RWPE2 (cell line): Measurements from ENCODE around the gene CNNM2.

Experiments used
- ATAC-seq: fragments of 200-7000 bp; cut with Tn5 transposase; 3 replicates; pipeline ENCODE4 v1.9.1; 2021; ENCODE audit warnings: low read depth
- DNase-seq: peaks from one replicate; pipeline ENCODE4 v3.0.0-alpha.2; 2020; ENCODE audit warnings: low spot score
- H3K27ac ChIP-seq: fragments of 450-650 bp; 2 replicates; pipeline ENCODE4 v1.5.1; 2017; ENCODE audit warnings: mild to moderate bottlenecking; ENCODE audit not compliant: poor library complexity, severe bottlenecking
- H3K27me3 ChIP-seq: fragments of 250-450 bp; sonication (Bioruptor Pico); 2 replicates; pipeline ENCODE4 v1.5.1; 2021; ENCODE audit warnings: mild to moderate bottlenecking, moderate library complexity; ENCODE audit not compliant: insufficient read depth, poor library complexity, severe bottlenecking
- H3K36me3 ChIP-seq: fragments of 250-450 bp; sonication (Bioruptor Pico); 2 replicates; pipeline ENCODE4 v1.5.1; 2020; ENCODE audit warnings: low read depth, mild to moderate bottlenecking, moderate library complexity
- H3K4me1 ChIP-seq: fragments of 250-450 bp; sonication (Bioruptor Pico); 2 replicates; pipeline ENCODE4 v1.5.1; 2021; ENCODE audit warnings: mild to moderate bottlenecking, moderate library complexity; ENCODE audit not compliant: insufficient read depth, poor library complexity, severe bottlenecking
- H3K4me3 ChIP-seq: fragments of 250-450 bp; sonication (Bioruptor Pico); 2 replicates; pipeline ENCODE4 v1.5.1; 2021; ENCODE audit warnings: mild to moderate bottlenecking, moderate library complexity; ENCODE audit not compliant: severe bottlenecking
- H3K9me3 ChIP-seq: fragments of 250-450 bp; sonication (Bioruptor Pico); 2 replicates; pipeline ENCODE4 v1.5.1; 2021; ENCODE audit warnings: mild to moderate bottlenecking, moderate library complexity; ENCODE audit not compliant: severe bottlenecking
- CTCF ChIP-seq: fragments of 450-650 bp; IDR thresholded peaks from one replicate; pipeline ENCODE4 v1.5.1; 2017; ENCODE audit warnings: mild to moderate bottlenecking, moderate library complexity; ENCODE audit not compliant: poor library complexity, severe bottlenecking

Gene CNNM2

DNA sequence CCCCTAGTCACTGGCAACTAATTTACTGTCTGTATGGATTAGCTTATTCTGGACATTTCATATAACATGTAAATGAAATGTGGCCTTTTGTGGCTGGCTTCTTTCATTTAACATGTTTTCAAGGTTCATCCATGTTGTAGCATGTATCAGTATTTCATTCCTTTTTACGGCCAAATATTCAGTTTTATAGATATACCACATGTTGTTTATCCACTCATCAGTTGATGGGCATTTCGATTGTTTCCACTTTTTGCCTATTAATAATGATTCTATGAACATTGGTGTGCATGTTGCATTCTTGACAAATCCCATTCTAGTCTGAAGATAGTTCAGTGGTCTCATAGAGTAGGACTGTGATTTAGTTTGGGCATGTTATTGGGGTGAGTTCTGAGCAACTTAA lies 12.6 kb downstream of the CNNM2 start:
- ATAC-seq, result no peak
- Histone ChIP-seq H3K27me3 (no peaks in the 10 kb centered on the region), H3K4me3 (no peak overlapping the region), H3K36me3 (no peaks in the 10 kb centered on the region; the same call in 1 of the 2 replicates), H3K4me1 (no peaks in the 10 kb centered on the region), H3K27ac (no peak overlapping the region), H3K9me3 (no peaks in the 10 kb centered on the region)
- TF ChIP-seq CTCF, result no peak
- no peak for DNase-seq

- no peaks in the 10 kb centered on the region for H3K4me1 ChIP-seq
- H3K36me3 ChIP-seq, result no peaks in the 10 kb centered on the region; the same call in 1 of the 2 replicates
- no peaks in the 10 kb centered on the region for H3K9me3 ChIP-seq
- no peak overlapping the region for H3K27ac ChIP-seq
- DNase-seq (no peak), ATAC-seq (no peak)
- no peak for TF ChIP-seq CTCF
- H3K4me3 ChIP-seq, result no peak overlapping the region
- H3K27me3 ChIP-seq, result no peaks in the 10 kb centered on the region
These were observed 13.5 kb downstream of the CNNM2 start for GRCh38 chr10:102931643-102932042.

DNA sequence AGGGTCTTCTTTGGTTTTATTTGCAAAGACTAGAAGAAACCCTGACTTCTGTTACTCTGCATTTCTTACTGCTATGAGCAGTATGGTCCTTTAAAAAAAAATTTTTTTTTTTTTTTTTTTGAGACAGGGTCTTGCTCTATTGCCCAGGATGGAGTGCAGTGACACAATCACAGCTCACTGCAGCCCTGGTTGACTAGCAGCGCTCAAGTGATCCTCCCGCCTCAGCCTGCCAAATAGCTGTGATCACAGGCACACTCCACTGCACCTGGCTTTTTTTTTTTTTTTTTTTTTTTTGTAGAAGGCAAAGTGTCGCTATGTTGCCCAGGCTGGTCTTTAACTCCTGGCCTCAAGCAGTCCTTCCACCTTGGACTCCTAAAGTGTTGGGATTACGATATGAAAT lies 17.4 kb downstream of the CNNM2 start:
- DNase-seq (no peak), ATAC-seq (no peak)
- H3K27me3 ChIP-seq, result no peaks in the 10 kb centered on the region
- H3K4me1 ChIP-seq, result no peaks in the 10 kb centered on the region
- no peak overlapping the region for H3K4me3 ChIP-seq
- no peaks in the 10 kb centered on the region for H3K9me3 ChIP-seq
- no peak for TF ChIP-seq CTCF
- no peaks in the 10 kb centered on the region for H3K36me3 ChIP-seq
- H3K27ac ChIP-seq, result no peak overlapping the region

DNA sequence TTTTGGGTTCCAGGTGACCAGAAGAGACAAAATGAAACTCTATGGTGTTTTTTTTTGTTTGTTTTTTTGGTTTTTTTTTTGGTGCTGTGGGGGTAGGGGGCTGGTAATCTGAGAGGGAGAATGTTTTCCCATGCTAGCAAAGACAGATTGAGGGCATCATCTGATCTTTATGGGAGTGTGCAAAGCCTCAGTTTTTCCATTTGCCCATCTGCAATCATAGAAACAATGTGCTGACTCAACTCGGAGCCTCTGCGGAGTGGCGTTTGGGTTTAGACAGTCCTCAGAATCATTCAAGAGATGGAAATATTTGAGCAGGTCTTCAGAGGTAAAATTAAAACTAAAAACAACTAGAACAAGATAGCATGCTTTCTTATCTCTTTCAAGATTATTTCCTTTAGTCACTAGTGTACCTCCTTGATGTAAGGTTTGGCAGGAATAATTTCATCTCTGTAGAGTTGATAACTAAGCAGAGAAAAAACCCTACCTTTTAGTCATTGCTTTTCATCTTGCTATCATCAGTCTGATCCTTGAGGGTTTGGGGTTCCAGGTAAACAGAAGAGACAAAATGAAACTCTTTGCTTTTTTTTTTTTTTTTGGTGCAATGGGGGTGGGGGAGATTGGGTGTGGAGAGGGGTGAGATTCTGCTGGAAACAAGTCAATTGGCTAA lies 18.0 kb downstream of the CNNM2 start:
- ATAC-seq (no peak), DNase-seq (no peak)
- no peak for TF ChIP-seq CTCF
- no peak overlapping the region for H3K4me3 ChIP-seq
- no peaks in the 10 kb centered on the region for H3K4me1 ChIP-seq
- no peaks in the 10 kb centered on the region for H3K36me3 ChIP-seq
- no peak overlapping the region for H3K27ac ChIP-seq
- H3K27me3 ChIP-seq, result no peaks in the 10 kb centered on the region
- no peaks in the 10 kb centered on the region for H3K9me3 ChIP-seq

DNA sequence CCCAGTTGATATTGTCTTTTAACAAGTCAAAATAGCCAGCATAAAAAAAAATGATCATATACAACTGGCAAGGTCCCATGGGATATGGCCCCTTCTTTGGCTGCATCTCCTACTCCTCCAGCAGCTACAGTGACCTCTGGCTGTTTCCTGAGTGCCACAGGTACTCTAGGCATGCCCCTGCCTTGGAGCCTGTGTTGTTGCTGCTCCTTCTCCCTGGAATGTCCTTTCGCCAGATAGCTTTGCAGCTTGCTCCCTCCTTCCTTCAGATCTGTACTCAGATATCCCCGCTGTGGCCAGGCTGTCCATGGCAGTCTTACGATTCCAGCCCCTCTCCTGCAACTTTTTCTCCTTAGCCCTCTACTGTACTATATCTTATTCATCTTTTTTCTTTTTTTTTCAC lies 23.3 kb downstream of the CNNM2 start:
- no peak for ATAC-seq
- H3K4me1 ChIP-seq, result no peaks in the 10 kb centered on the region
- TF ChIP-seq CTCF, result no peak

More for the DNA sequence above, 23.3 kb downstream of the CNNM2 start:
- Histone ChIP-seq H3K9me3 (no peaks in the 10 kb centered on the region), H3K4me3 (no peak overlapping the region), H3K36me3 (no peaks in the 10 kb centered on the region), H3K27me3 (no peaks in the 10 kb centered on the region), H3K27ac (no peak overlapping the region)
- no peak for DNase-seq
